Stimulated activated CD4-positive, alpha-beta T cell treated with anti-CD3 and anti-CD28 coated beads, Interleukin-12 subunit alpha, Interleukin-12 subunit beta, amount 100 ng/mL, for 48 hours (primary cell): Measurements from ENCODE around the gene ANKS4B.
A peak's percentile ranks its signal among the peaks of the same experiment; 100 is the strongest.
"Not testable (repeated sequence)": the region's sequence is repeated elsewhere in the genome, so short reads cannot be mapped to it uniquely, and the experiment has no call there.

Experiments used
- DNase-seq, 3 donors: peaks; one replicate each; pipeline ENCODE4 v3.0.0-alpha.2; 2020; ENCODE audit warnings: low read depth in 2 of 3, low spot score in 1 of 3

Gene ANKS4B

GRCh38 chr16:21217121-21217520, 16.4 kb upstream of the ANKS4B start:
- DNase-seq, result no peak

GRCh38 chr16:21218153-21218552, 15.3 kb upstream of the ANKS4B start:
- no peak for DNase-seq

- DNase-seq, result no peak
Measured at GRCh38 chr16:21219551-21219950, 13.9 kb upstream of the ANKS4B start.

GRCh38 chr16:21222495-21223337, 10.8 kb upstream of the ANKS4B start:
- no peak for DNase-seq

- DNase-seq, result no peak
Measured at GRCh38 chr16:21223787-21224186, 9.7 kb upstream of the ANKS4B start.

- peak in 1 of 3 donors; percentile 3 for DNase-seq
Measured at GRCh38 chr16:21224800-21225199, 8.7 kb upstream of the ANKS4B start.

- no peak for DNase-seq
Measured at GRCh38 chr16:21226749-21227148, 6.8 kb upstream of the ANKS4B start.

GRCh38 chr16:21227866-21228265, 5.6 kb upstream of the ANKS4B start:
- DNase-seq, result no peak

- no peak for DNase-seq
Measured at GRCh38 chr16:21228361-21228872, 5.1 kb upstream of the ANKS4B start.

GRCh38 chr16:21233045-21233520, 416 bp upstream of the ANKS4B start:
- DNase-seq, result no peak

GRCh38 chr16:21235199-21235585, 1.7 kb downstream of the ANKS4B start:
- DNase-seq, result no peak

- no peak for DNase-seq
Measured at GRCh38 chr16:21236831-21237230, 3.3 kb downstream of the ANKS4B start.

- no peak for DNase-seq
Measured at GRCh38 chr16:21239646-21240045, 6.1 kb downstream of the ANKS4B start.

- DNase-seq, result no peak
Measured at GRCh38 chr16:21242756-21243155, 9.3 kb downstream of the ANKS4B start.

GRCh38 chr16:21244518-21245215, 11.2 kb downstream of the ANKS4B start:
- no peak for DNase-seq

- DNase-seq, result not testable (repeated sequence)
Measured at GRCh38 chr16:21248179-21248578, 14.7 kb downstream of the ANKS4B start.

- DNase-seq, result no peak
Measured at GRCh38 chr16:21250072-21250923, 16.8 kb downstream of the ANKS4B start.

GRCh38 chr16:21253470-21253869, 20.0 kb downstream of the ANKS4B start:
- DNase-seq, result no peak

GRCh38 chr16:21256636-21257035, 23.1 kb downstream of the ANKS4B start:
- no peak for DNase-seq

GRCh38 chr16:21257284-21257683, 23.8 kb downstream of the ANKS4B start:
- DNase-seq, result no peak
